NCI-H524 (cell line): Measurements from ENCODE around the gene ERC2.

ENCODE experiments used
- DNase-seq, 2 experiments: peaks; one replicate each; lab custom pipeline; 2025; lab: John Stamatoyannopoulos, UW

ERC2 gene

GRCh38 chr3:55711646-55712045 is 756.6 kb downstream of the ERC2 start:
- DNase-seq: no peak

GRCh38 chr3:55709411-55710012 is 758.8 kb downstream of the ERC2 start:
- DNase-seq: peak in 1 of 2 experiments; percentile 27

- DNase-seq: no peak
These were observed 759.3 kb downstream of the ERC2 start for GRCh38 chr3:55708921-55709320.

- DNase-seq: no peak
These were observed 760.0 kb downstream of the ERC2 start for GRCh38 chr3:55708242-55708641.

- no peak for DNase-seq
These were observed 763.7 kb downstream of the ERC2 start for GRCh38 chr3:55704521-55704920.

- no peak for DNase-seq
These were observed 765.4 kb downstream of the ERC2 start for GRCh38 chr3:55702822-55703221.

GRCh38 chr3:55701997-55702396 is 766.3 kb downstream of the ERC2 start:
- DNase-seq: no peak

GRCh38 chr3:55698831-55699230 is 769.4 kb downstream of the ERC2 start:
- no peak for DNase-seq

GRCh38 chr3:55697177-55697865 is 770.9 kb downstream of the ERC2 start:
- no peak for DNase-seq

- DNase-seq: no peak
These were observed 775.2 kb downstream of the ERC2 start for GRCh38 chr3:55692957-55693558.

- no peak for DNase-seq
These were observed 775.8 kb downstream of the ERC2 start for GRCh38 chr3:55692295-55692956.

- no peak for DNase-seq
These were observed 777.1 kb downstream of the ERC2 start for GRCh38 chr3:55691141-55691540.

GRCh38 chr3:55690726-55691125 is 777.5 kb downstream of the ERC2 start:
- peak; percentile 59 to 85 for DNase-seq

- DNase-seq: no peak
These were observed 778.1 kb downstream of the ERC2 start for GRCh38 chr3:55690177-55690576.

GRCh38 chr3:55688154-55688553 is 780.1 kb downstream of the ERC2 start:
- no peak for DNase-seq

- no peak for DNase-seq
These were observed 780.7 kb downstream of the ERC2 start for GRCh38 chr3:55687526-55687925.

GRCh38 chr3:55686426-55687254 is 781.6 kb downstream of the ERC2 start:
- no peak for DNase-seq

GRCh38 chr3:55683666-55684270 is 784.5 kb downstream of the ERC2 start:
- peak; percentile 31 to 83 for DNase-seq

GRCh38 chr3:55682461-55682860 is 785.8 kb downstream of the ERC2 start:
- no peak for DNase-seq

- no peak for DNase-seq
These were observed 789.6 kb downstream of the ERC2 start for GRCh38 chr3:55678546-55679216.

- no peak for DNase-seq
These were observed 791.6 kb downstream of the ERC2 start for GRCh38 chr3:55676643-55677042.
